Neural cell (in vitro differentiated cells): Measurements from ENCODE around the gene UMPS.

ENCODE experiments used
- EP300 ChIP-seq: fragments of 450-650 bp; conservative IDR thresholded peaks from 2 replicates; pipeline ENCODE4 v1.6.1; 2014; ENCODE audit warnings: antibody characterized with exemption, mild to moderate bottlenecking, moderate library complexity; ENCODE audit not compliant: poor library complexity, severe bottlenecking
- EZH2 ChIP-seq: fragments of 200-600, 300-800 bp; shearing (Covaris generic), sonication (generic); IDR thresholded peaks from 2 replicates; pipeline ENCODE4 v1.6.1; 2014; ENCODE audit warnings: antibody characterized with exemption, low read length, borderline replicate concordance, mild to moderate bottlenecking; ENCODE audit not compliant: insufficient read depth, poor library complexity, severe bottlenecking
- POLR2AphosphoS5 ChIP-seq: IDR thresholded peaks from 2 replicates; pipeline ENCODE4 v1.6.1; 2012
- TF ChIP-seq, protein P1 (sequence below): fragments of 450-650 bp; IDR thresholded peaks from 2 replicates; pipeline ENCODE4 v1.5.1; 2014; ENCODE audit warnings: antibody characterized with exemption, mild to moderate bottlenecking, moderate library complexity; ENCODE audit not compliant: poor library complexity, severe bottlenecking
- TF ChIP-seq, protein P2 (sequence below): IDR thresholded peaks from 2 replicates; pipeline ENCODE4 v1.6.1; 2012; ENCODE audit warnings: borderline replicate concordance

DNA sequence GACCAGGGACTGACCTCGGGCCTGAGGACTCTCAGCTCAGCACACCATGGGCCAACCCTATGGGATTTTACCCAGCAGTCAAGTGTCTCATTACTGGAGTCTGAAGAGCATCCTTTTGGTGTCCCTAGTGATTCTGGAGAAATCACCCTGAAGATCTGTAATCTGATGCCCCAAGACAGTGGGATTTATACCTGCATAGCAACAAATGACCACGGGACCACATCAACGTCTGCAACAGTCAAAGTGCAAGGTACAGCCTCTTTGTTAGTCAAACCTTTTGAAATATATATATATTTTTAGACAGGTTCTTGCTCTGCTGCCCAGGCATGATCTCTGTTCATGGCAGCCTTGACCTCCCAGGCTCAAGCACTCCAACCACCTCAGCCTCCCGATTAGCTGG is 34.2 kb upstream of the UMPS start:
- no peak for TF ChIP-seq POLR2AphosphoS5
- TF ChIP-seq, protein P1, sequence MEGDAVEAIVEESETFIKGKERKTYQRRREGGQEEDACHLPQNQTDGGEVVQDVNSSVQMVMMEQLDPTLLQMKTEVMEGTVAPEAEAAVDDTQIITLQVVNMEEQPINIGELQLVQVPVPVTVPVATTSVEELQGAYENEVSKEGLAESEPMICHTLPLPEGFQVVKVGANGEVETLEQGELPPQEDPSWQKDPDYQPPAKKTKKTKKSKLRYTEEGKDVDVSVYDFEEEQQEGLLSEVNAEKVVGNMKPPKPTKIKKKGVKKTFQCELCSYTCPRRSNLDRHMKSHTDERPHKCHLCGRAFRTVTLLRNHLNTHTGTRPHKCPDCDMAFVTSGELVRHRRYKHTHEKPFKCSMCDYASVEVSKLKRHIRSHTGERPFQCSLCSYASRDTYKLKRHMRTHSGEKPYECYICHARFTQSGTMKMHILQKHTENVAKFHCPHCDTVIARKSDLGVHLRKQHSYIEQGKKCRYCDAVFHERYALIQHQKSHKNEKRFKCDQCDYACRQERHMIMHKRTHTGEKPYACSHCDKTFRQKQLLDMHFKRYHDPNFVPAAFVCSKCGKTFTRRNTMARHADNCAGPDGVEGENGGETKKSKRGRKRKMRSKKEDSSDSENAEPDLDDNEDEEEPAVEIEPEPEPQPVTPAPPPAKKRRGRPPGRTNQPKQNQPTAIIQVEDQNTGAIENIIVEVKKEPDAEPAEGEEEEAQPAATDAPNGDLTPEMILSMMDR: no peak
- TF ChIP-seq EZH2: no peak
- no peak for TF ChIP-seq EP300
- TF ChIP-seq, protein P2, sequence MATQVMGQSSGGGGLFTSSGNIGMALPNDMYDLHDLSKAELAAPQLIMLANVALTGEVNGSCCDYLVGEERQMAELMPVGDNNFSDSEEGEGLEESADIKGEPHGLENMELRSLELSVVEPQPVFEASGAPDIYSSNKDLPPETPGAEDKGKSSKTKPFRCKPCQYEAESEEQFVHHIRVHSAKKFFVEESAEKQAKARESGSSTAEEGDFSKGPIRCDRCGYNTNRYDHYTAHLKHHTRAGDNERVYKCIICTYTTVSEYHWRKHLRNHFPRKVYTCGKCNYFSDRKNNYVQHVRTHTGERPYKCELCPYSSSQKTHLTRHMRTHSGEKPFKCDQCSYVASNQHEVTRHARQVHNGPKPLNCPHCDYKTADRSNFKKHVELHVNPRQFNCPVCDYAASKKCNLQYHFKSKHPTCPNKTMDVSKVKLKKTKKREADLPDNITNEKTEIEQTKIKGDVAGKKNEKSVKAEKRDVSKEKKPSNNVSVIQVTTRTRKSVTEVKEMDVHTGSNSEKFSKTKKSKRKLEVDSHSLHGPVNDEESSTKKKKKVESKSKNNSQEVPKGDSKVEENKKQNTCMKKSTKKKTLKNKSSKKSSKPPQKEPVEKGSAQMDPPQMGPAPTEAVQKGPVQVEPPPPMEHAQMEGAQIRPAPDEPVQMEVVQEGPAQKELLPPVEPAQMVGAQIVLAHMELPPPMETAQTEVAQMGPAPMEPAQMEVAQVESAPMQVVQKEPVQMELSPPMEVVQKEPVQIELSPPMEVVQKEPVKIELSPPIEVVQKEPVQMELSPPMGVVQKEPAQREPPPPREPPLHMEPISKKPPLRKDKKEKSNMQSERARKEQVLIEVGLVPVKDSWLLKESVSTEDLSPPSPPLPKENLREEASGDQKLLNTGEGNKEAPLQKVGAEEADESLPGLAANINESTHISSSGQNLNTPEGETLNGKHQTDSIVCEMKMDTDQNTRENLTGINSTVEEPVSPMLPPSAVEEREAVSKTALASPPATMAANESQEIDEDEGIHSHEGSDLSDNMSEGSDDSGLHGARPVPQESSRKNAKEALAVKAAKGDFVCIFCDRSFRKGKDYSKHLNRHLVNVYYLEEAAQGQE: no peak
